GM19463 (cell line): Measurements from ENCODE around the gene TNRC6A.
"Not testable (repeated sequence)": the region's sequence is repeated elsewhere in the genome, so short reads cannot be mapped to it uniquely, and the experiment has no call there.

Source experiments
- ATAC-seq: cut with Tn5 transposase; IDR thresholded peaks from one replicate; pipeline ENCODE4 v1.9.1; 2021; ENCODE audit warnings: mild to moderate bottlenecking, moderate library complexity; ENCODE audit not compliant: unreplicated experiment

The TNRC6A gene

DNA sequence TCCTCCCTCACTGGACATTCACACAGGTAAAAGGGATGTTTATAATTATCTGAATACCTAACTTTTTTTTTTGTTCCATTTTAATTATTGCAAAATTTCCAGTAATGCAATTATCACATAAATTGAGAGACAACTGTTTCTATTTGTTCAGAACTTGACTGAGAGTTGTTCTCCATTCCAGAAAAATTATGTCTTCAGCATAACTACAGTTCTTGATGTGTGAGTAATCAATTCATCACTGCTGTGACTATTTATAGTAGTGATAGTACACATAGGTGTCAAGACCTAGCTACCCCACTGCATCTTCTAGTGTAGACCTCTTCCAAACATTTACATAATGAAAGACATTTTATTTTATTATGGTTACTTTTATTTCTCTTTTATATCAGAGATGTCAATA, 5.8 kb upstream of the TNRC6A start:
- ATAC-seq = no peak

DNA sequence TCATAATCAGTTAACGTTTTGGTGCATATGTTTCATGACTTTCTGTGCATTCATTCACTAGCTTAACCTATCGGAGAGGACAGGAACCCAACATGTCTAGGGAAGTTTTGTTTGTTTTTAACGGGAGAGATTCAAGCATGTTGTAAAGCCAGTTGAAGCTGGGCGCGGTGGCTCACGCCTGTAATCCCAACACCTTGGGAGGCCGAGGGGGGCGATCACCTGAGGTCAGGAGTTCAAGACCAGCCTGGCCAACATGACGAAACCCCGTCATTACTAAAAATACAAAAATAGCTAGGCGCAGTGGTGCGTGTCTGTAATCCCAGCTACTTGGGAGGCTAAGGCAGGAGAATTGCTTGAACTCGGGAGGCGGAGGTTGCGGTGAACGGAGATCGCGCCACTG, 1.4 kb upstream of the TNRC6A start:
- no peak for ATAC-seq

DNA sequence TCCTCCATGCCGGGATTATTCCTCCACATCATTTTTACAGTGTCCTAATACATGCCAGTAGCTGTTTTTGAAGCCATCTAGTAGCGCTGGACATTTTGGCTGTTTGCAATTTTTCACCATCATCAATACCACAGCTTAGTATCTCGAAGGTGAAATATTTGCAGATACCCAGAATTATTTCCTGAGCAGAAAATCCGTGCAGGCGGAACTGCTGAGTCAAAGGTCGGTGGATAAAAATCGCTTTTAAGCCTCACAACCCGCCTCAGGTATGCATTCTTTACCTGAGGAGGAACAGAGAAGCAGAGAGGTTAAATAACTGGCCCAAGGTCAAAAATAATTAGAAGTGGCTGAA, 584 bp upstream of the TNRC6A start:
- ATAC-seq = no peak

DNA sequence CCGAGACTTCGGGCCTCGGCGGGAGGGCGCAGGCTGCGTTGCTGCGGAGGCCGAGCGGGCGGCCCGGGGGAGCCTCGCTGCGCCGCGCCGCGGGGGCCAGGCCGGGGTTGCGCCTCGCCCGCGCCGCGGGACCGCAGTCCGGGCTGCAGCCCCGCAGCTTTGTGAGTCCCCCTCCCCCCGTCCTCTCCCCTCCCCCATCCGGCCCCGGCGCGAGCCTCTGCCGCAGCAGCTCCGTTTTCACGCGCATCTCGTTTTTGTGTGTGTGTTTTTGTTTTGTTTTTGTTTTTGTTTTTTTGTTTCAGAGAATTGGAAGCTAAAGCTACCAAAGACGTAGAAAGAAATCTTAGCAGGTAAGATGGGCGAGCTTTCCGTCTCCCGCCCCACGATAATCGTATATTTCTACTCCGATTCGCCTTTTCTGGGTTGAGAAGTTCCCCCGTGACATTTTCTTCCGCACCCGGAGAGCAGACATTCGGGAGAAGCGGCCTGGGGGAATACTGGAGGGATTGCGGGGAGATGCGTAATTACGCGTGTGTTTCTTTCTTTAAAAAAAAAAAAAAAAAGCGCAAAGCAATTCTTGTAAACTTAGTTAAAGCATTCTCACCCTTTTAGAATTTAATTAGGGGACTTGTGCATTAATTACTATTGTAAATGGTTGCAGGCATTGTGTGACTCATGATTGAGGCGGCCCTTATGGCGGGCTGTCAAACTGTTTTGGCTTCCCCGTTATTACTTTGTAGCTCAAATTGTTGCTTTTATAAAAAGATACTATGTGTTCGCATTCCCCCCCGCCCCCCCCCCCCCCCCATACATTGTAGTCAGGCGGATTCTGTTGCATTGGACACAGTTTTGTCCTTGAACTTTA, 732 bp downstream of the TNRC6A start:
- ATAC-seq = peak; percentile 24

DNA sequence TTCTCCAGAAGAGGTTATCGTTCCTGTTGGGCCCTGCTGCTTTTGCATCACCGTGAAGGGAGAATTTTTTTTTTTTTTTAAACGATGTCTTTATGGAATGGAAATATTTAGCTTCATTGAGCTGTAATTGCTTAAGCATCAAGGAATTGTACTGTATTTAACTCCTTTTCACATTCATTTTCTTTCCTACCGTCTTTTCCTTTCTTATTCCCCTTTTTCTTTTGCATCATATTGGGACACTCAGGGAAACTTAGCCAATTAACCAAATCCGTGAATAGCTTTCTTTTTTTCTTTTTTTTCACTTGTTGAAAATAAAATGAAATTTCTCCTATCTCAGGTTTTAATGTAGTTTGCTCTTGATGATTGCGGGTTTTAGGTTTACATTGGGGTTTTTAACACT, 1.5 kb downstream of the TNRC6A start:
- no peak for ATAC-seq

DNA sequence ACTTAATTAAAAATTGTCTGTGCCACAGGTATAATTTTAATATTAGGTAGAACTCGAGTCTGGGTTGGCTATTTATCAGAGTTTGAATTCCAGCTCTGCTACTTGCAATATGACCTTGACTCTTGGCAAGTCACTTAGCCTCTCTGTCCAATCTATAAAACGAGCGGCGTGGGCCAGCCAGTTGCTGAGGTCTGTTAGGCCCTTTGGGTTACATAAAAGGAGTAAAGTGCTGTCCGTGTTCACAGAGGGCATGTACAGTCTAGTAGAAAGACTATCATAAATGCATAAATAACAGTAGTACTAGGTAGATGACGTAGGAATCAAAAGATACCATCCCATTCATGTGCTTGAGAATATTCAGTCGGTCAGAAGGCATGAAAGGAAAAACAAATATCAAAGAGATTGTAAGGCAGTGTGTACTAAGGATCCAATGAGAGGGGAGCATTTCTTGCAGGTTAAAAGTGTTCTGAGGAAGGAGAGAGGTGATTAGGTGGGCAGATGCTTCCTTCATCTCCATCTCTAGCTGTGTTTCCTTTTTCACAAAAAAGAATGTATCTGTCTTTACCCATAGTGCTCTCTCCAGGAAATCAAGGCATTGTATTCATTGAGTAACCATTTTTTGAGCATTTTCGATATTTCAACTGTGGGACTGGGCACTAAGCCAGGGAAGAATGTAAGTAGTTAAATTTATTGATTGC, 2.4 kb downstream of the TNRC6A start:
- no peak for ATAC-seq

DNA sequence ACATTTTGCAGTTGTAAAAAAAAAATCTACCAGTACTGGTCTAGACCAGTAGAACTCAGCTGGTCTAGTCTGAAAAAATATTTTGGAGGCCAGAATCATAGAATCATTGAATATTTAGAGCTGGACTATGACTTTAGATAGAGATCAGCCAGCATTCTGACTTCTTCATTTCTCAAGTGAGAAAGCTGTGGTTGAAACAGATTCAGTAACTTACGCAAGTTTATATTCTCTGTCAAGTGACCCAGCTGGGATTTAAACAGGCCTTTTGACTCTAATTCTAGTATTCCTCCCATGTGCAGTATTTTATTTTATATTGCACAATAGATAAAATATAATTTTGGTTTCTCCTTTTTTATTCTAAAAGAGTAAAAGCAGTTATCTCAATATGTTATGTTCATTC, 4.9 kb downstream of the TNRC6A start:
- no peak for ATAC-seq

DNA sequence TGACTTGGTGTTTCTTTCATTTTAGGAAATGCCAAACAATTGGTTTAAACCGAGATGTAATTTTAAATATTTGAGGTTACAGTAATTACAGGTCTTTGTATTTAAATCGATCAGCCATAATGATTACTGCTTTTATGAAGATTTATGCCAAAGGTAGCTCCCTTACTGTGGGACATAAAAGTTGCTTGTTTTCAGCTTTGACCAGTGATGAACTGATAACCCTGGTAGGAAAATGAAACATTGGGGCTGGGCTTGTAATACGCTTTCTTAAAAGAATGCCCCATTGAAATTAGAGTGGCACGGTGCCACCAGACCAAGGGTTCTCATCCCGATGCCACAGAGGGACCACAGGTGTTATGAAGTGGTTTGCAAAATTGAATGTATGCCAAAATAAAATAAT, 7.3 kb downstream of the TNRC6A start:
- no peak for ATAC-seq

DNA sequence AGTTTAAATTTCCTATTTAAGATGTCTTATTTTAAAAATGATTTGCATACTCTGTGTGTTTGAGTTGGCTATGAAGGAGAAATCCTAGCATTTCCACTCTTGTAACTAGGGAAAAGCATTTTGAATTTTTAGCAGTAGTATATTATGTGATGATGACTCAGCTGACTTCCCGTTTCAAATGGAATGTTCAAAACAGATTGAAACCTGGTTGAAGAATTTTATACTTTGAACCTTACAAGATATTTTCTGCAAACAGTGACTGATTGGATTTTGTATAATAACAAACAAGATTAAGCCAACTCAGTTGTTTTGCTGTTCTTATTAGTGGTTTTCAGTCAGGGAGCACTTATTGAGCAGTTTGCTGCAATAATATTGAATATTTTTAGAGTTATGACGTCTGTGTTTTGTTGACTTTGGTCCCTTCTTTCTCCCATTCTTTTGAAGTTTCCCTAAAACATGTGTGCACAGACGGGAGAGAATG, 8.0 kb downstream of the TNRC6A start:
- no peak for ATAC-seq

DNA sequence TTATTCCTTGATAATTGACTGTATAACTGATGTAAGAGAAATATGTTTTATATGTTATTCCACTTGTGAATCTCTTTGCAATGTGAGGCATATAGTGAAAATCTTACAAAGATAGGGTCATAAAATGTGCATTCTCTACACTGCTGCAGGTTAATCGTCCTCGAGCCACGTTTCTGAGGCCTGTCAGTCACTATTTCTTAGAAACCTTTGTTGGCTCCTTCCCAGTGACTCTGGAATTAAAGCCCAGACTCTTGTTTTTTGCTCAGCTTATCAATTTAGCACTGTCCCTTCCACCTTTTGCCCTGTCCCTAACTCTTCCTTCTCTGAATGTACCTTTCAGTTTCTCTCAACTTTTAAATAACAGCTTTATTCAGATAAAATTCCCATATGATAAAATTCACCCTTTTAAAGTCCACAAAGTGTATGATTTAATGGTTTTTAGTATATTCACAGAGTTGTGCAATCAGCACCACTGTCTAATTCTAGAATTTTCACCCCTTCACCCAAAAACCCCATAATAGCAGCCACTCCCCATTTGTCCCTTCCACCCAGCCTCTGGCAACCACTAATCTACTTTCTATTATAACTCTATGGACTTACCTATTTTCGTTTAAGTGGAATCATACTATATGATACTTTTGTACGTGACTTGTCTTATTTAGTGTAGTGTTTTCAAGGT, 8.6 kb downstream of the TNRC6A start:
- ATAC-seq = no peak

DNA sequence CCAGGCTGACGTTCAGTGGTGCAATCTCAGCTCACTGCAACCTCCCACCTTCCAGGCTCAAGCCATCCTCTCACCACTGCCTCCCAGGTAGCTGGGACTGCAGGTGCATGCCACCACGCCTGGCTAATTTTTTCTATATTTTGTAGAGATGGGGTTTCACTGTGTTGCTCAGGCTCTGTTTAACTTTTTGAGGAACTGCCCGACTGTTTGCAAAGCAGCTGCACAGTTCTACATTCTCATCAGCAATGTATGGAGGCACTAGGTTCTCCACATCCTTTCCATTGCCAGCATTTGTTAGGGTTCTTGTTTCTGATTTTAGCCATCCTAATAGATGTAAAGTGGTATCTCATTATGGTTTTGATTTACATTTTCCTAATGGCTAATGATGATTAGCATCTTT, 9.4 kb downstream of the TNRC6A start:
- no peak for ATAC-seq

DNA sequence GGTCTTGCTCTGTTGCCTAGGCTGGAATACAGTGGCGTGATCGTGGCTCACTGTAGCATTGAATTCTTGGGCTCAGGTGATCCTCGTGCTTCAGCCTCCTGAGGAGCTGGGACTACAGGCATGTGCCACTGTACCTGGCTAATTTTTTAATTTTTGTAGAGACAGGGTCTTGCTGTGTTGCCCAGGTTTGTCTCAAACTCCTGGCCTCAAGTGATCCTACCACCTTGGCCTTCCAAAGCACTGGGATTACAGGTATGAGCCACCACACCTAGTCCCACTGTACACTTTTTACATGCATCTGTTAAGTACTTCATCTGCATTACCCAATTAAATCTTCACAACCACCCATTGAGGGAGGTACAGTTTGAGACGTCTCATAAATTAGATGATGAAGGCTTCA, 12.4 kb downstream of the TNRC6A start:
- no peak for ATAC-seq

DNA sequence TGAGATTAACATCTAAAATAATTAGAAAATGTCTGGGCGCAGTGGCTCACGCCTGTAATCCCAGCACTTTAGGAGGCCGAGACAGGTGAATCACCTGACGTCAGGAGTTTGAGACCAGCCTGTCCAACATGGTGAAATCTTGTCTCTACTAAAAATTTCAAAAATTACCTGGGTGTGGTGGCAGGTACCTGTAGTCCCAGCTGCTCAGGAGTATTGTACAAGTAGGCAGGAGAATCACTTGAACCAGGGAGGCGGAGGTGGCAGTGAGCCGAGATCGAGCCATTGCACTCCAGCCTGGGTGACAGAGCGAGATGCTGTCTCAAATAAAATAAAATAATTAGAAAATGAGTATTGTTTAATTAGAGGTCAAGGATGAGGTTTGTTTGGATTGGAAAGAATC, 13.2 kb downstream of the TNRC6A start:
- ATAC-seq = not testable (repeated sequence)

DNA sequence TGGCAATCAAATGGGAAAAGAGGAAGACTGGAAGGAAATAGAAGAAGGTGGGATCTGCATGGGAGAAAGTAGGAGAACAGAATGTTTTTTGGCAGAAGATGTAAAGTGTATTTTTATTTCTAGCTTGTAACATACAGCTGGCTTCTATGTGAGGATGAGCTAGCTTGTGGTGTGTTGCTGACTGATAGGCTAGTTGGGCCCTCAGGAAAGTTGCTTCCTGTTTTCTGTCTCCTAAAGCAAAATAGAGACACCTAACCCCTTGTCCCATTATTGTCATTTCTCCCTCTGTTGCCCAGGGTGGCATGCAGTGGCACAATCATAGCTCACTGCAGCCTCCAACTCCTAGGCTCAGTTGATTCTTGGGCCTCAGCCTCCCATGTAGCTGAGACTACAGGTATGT, 15.9 kb downstream of the TNRC6A start:
- no peak for ATAC-seq

DNA sequence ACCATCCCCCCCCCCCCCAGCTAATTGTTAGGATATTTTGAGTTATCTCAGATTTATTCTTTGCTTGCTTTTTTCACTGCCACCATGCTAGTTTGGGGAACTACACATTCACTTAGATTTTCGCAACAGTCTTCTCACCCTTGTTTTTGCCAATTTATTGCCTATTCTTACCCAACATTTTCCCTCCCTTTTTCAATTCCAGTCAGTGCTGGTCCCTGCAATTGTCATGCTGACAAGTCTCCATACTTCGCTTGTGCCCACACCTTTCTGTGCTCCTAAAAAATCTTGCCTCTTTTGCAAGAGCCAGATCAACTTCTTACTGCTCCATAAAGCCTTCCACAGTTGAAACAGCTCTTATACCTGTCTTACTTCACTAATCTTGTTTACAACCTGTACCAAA, 16.3 kb downstream of the TNRC6A start:
- no peak for ATAC-seq

DNA sequence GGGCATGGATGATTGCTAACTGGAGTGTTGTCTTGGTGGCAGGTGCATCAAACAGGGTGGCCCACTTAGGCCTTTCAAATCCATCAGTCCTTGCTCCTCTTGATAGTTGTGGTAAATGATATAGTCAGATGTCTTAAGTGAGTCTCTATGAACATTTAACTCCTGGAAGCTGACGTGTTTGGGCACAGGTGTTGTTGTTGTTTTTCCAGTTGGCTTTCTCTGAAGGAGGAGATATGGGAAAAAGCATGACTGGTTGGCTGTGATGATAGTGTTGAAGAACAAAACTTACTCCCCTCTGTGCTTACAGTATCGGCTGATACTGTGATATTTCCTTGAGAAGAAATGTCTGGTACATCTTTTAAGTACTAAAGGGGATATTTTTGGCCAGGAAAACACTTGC, 18.0 kb downstream of the TNRC6A start:
- ATAC-seq = no peak

DNA sequence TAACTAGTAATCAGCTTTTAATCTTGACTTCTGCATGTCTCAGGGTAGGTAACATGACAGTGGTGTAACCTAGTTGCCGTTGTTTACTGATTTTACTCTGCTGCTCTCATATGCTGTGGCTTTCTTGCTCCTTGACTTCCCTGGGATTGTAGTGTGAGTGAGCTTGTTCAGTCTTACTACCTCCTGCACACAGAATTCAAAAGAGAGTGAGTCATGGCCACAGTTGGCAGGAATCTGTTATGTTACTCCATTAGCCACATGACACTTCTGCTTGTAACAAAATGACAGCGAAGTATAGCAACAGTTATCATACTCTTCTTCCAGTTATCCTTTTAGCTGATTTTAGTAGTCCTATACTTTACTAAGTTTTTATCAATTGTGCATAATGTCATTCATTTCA, 18.8 kb downstream of the TNRC6A start:
- no peak for ATAC-seq

DNA sequence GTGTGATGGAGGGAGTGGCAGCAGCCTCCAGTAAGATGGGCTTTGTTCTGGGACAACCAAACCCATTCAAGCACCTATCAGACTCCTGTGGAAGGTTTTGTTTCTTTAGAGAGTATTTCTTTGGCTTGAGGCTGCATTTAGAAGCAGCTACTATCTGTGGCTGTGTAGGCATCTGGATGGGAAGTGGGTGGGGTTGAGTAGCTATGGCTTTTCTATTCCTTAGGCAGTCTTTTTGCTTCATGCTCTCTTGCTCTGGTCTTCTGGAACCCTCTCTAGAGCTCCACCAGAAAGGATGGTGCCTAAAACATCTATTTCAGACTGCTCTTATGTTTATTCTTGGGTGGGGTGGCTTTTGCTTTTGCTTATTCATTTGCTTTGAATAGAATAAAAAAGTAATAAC, 19.9 kb downstream of the TNRC6A start:
- no peak for ATAC-seq

DNA sequence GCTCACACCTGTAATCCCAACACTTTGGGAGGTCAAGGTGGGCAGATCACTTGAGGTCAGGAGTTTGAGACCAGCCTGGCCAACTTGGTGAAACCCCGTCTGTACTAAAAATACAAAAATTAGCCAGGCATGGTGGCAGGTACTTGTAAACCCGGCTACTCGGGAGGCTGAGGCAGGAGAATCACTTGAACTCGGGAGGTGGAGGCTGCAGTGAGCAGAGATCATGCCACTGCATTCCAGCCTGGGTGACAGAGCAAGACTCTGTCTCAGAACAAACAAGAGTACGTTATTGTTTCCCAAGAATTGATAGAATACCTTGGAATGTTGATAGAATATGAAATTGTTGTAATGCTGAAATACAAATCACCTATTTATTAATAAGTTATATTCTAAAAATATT, 20.4 kb downstream of the TNRC6A start:
- not testable (repeated sequence) for ATAC-seq

DNA sequence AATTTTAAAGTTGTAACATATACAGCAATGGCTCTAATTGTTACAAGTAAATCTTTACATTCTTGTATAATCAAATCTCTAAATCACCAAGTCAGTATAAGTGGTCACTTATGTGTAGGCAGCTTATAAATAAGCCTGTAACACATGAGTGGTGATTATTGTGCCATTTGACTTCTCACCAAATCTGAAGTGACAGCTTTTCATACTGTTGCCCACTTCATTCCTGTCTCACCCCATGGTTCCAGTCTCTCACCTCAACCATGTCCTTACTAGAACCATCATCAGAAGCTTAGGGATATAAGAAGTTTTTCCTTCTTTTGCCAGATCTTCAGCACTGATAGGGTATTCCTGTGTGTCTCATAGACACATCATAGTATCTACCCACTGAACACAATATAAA, 23.5 kb downstream of the TNRC6A start:
- ATAC-seq = no peak

DNA sequence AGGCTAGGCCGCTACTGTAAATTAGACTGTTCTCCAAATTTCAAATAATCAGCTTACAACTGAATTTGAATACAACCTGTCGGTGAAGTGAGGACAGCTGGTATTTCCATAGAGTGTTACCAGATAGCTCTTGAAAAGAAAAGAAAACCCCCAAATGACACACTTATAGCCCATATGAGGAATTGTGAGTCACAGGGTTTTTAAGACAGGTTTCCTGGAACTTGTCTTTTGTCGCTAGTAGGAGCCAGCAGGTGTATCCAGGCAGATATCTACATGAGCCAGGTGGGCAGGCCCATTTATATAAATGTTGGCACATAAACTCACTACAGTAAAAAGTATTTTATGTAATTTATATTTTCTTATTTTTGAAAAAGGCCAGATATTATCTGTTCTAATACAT, 24.0 kb downstream of the TNRC6A start:
- ATAC-seq = no peak

DNA sequence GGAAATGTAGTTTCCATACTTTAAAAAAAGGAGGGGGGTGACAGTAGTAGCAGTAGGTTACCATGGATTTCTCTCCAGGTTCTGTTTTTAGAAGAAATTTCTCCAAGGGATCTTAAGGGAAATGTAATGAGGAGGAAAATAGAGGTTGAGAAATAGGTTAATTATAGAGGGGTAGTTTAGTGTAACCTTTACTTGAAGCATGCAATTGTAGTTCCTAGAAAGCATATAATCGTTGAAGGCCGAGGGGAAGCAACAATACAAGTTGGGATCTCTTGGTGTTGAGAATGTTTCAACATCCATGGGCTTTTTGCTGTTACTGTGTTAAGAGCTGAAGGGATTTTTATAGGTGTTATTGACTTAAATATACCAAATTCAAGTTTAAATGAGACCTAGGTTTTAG, 25.1 kb downstream of the TNRC6A start:
- ATAC-seq = no peak
